ENCODE results near the gene RPRD1B.

RPRD1B gene

DNA sequence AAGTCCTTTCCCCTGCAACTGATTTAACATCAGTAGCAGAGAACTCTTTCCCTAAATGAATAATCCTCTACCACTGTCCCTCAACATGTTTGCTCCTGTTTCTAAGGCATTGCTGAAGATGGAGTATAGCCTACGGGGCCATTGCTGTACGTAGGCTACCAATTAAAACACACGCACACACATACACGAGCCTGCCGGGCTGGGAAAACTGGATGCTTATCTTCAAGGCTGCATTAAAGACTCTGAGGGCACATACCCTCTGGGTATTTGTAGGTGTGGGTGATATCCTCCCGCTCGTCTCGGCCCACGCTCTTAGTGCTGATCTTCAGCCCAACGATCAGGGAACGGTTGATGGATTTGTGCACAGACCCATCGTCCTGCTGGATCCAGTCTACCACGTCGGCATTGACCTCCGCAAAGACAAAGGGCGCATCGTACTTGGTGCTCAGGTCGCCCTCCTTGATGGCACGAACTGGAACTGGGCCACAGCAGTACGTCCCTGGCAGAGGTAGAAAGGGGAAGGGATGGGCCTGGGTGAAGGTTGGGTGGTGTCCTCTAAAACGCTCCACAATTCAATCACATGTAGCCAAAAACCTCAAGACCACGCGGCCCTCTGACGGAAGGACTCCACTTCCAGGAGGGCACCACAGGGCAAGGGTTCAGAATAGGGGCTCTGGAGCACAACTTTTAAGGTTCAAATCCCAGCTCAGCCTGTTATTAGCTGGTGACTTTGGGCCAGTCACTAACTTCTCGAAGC is 105.8 kb downstream of the RPRD1B start:
- Histone ChIP-seq H3K14ac (ENCODE audit: low read length) (no peak overlapping the region), H3K4me2 (ENCODE audit: insufficient read depth, low read length, poor library complexity, severe bottlenecking) (no peak overlapping the region), H4K91ac (ENCODE audit: low read depth, low read length, poor library complexity) (no peak overlapping the region), H3K27ac (replicated peaks; ENCODE audit: low read length) (no peak overlapping the region), H2BK5ac (ENCODE audit: low read length) (no peak overlapping the region), H4K8ac (ENCODE audit: low read depth, low read length) (no peak overlapping the region), H3K9ac (ENCODE audit: low read depth, low read length, poor library complexity) (no peak overlapping the region), H3K18ac (ENCODE audit: low read length) (no peak overlapping the region), H2AK5ac (ENCODE audit: low read depth, low read length) (no peak overlapping the region), H2BK120ac (ENCODE audit: low read depth, low read length) (no peak overlapping the region), H3K4me3 (ENCODE audit: low read length in 2 of 2) (no peak overlapping the region), H2BK12ac (ENCODE audit: low read length) (no peak overlapping the region), H3K79me1 (ENCODE audit: low read depth, low read length) (no peaks in the 10 kb centered on the region), H3K4me1 (ENCODE audit: control insufficient read depth in 2 of 2, insufficient read depth in 1 of 2, low read depth in 1 of 2, low read length in 2 of 2) (peaks cover 3 to 12% of the 10 kb centered on the region in 2 donors), H2AFZ (ENCODE audit: low read length) (no peak overlapping the region), H2BK15ac (ENCODE audit: low read length) (no peak overlapping the region), H3K27me3 (ENCODE audit: control insufficient read depth in 3 of 3, insufficient read depth in 3 of 3, low read depth in 1 of 3, low read length in 3 of 3) (no peaks in the 10 kb centered on the region), H3K23ac (ENCODE audit: low read depth, low read length, poor library complexity) (no peak overlapping the region), H3K9me3 (replicated peaks in 1 of 2; ENCODE audit: control insufficient read depth in 2 of 2, insufficient read depth in 1 of 2, low read depth in 1 of 2, low read length in 2 of 2) (no peaks in the 10 kb centered on the region), H3K36me3 (replicated peaks in 1 of 2; ENCODE audit: control insufficient read depth in 2 of 2, insufficient read depth in 2 of 2, low read length in 2 of 2) (no peaks in the 10 kb centered on the region), H3K4ac (ENCODE audit: low read length) (no peak overlapping the region)
- no CpG with 5 or more reads among the region's 25 CpGs for WGBS, 2 donors (ENCODE audit: extremely low coverage in 2 of 2, insufficient read length in 2 of 2, insufficient replicate concordance in 1 of 2)
- no peak for DNase-seq (ENCODE audit: low spot score)

DNA sequence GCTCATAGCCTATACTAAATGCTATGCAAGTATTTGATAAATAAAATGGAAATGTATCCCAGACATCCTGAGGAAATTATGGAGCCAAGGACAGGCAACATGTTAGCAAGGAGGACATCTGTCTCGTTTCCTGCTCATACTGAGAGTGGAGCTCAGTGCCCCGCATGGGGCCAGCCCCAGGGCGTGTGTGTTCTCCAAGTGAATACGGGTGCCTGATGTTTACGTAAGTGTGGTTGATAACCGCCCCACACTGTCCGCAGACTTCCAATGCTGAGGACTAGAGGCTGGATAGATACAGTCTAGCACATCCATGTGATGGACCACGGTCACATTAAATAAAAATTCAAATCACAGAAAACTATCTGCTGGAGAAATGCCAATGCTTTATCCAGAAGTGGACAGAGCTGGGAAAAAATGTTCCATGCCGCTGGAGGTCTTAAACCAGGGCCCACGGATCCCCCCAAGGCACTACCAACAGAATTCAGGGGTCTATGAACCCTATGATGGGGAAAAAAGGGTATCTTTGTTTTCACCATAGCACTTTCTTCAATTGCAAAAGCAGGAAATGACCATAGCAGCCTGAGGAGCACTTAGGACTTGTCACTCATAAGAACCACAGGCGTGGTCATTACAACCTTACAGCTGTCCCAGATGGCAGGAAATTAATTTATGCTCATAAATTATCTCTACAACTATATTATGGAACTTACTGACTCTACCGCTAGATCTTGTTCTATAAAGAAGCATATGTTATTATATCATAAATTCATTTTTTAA is 106.6 kb downstream of the RPRD1B start:
- Histone ChIP-seq H2AFZ (ENCODE audit: low read length) (no peak overlapping the region), H2AK5ac (ENCODE audit: low read depth, low read length) (no peak overlapping the region), H4K91ac (ENCODE audit: low read depth, low read length, poor library complexity) (no peak overlapping the region), H3K27ac (replicated peaks; ENCODE audit: low read length) (no peak overlapping the region), H2BK15ac (ENCODE audit: low read length) (no peak overlapping the region), H3K27me3 (ENCODE audit: control insufficient read depth in 3 of 3, insufficient read depth in 3 of 3, low read depth in 1 of 3, low read length in 3 of 3) (no peaks in the 10 kb centered on the region), H2BK120ac (ENCODE audit: low read depth, low read length) (no peak overlapping the region), H3K79me1 (ENCODE audit: low read depth, low read length) (no peaks in the 10 kb centered on the region), H4K8ac (ENCODE audit: low read depth, low read length) (no peak overlapping the region), H3K36me3 (replicated peaks in 1 of 2; ENCODE audit: control insufficient read depth in 2 of 2, insufficient read depth in 2 of 2, low read length in 2 of 2) (no peaks in the 10 kb centered on the region), H3K4me2 (ENCODE audit: insufficient read depth, low read length, poor library complexity, severe bottlenecking) (no peak overlapping the region), H3K9me3 (replicated peaks in 1 of 2; ENCODE audit: control insufficient read depth in 2 of 2, insufficient read depth in 1 of 2, low read depth in 1 of 2, low read length in 2 of 2) (no peaks in the 10 kb centered on the region), H2BK5ac (ENCODE audit: low read length) (no peak overlapping the region), H2BK12ac (ENCODE audit: low read length) (no peak overlapping the region), H3K14ac (ENCODE audit: low read length) (no peak overlapping the region), H3K4me1 (ENCODE audit: control insufficient read depth in 2 of 2, insufficient read depth in 1 of 2, low read depth in 1 of 2, low read length in 2 of 2) (peaks cover 3 to 10% of the 10 kb centered on the region in 2 donors), H3K23ac (ENCODE audit: low read depth, low read length, poor library complexity) (no peak overlapping the region), H3K4ac (ENCODE audit: low read length) (no peak overlapping the region), H3K9ac (ENCODE audit: low read depth, low read length, poor library complexity) (no peak overlapping the region), H3K18ac (ENCODE audit: low read length) (no peak overlapping the region), H3K4me3 (ENCODE audit: low read length in 2 of 2) (no peak overlapping the region)
- DNase-seq (ENCODE audit: low spot score): no peak
- no CpG with 5 or more reads among the region's 12 CpGs for WGBS, 2 donors (ENCODE audit: extremely low coverage in 2 of 2, insufficient read length in 2 of 2, insufficient replicate concordance in 1 of 2)

DNA sequence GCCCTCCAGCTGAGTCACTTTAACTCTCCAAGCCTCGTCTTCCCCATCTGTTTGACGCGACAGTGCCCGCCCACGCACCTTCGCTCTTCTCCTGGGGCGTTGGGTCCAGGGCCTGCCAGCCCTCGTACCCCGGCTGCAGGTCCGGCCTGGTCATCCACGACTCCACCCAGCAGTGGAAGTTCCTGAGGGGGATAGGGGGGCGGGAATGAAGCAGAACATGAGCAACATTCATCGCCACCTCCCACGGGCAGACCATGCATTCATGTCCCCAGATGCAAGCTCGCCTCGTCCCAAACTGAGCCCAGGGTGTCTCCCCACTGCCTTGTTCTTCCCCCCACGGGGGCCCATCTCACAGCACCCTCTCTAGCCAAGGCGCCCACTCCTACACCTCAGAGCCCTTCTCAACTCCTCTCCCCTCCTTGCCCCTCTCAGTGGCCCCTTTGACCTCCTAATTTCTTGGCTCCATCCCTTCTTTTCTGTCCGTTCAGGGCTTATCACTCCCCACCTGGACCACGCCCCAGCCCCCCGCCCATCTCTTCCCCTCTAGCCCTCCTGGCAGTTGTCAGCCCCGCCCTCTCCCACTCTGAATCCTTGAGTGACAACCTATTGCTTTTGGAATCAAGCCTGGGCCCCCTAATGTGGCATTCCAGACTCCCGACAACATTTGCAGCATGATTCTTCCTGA is 107.8 kb downstream of the RPRD1B start:
- no peak overlapping the region for H4K91ac ChIP-seq (ENCODE audit: low read depth, low read length, poor library complexity)
- peak overlapping the region; percentile 34 for H2AK5ac ChIP-seq (ENCODE audit: low read depth, low read length)
- peak overlapping the region; percentile 9 for H3K9ac ChIP-seq (ENCODE audit: low read depth, low read length, poor library complexity)
- H2BK15ac ChIP-seq (ENCODE audit: low read length): no peak overlapping the region
- H3K36me3 ChIP-seq (replicated peaks in 1 of 2; ENCODE audit: control insufficient read depth in 2 of 2, insufficient read depth in 2 of 2, low read length in 2 of 2): no peaks in the 10 kb centered on the region
- no peak overlapping the region for H3K14ac ChIP-seq (ENCODE audit: low read length)
- peak overlapping the region; percentile 64 for H3K18ac ChIP-seq (ENCODE audit: low read length)
- H3K79me1 ChIP-seq (ENCODE audit: low read depth, low read length): no peaks in the 10 kb centered on the region
- H2BK5ac ChIP-seq (ENCODE audit: low read length): no peak overlapping the region
- no peak overlapping the region for H2BK12ac ChIP-seq (ENCODE audit: low read length)
- H3K4me2 ChIP-seq (ENCODE audit: insufficient read depth, low read length, poor library complexity, severe bottlenecking): no peak overlapping the region
- no peak overlapping the region for H2AFZ ChIP-seq (ENCODE audit: low read length)
- DNase-seq (ENCODE audit: low spot score): no peak
- WGBS, 2 donors (ENCODE audit: extremely low coverage in 2 of 2, insufficient read length in 2 of 2, insufficient replicate concordance in 1 of 2): no CpG with 5 or more reads among the region's 23 CpGs
- no peaks in the 10 kb centered on the region for H3K27me3 ChIP-seq (ENCODE audit: control insufficient read depth in 3 of 3, insufficient read depth in 3 of 3, low read depth in 1 of 3, low read length in 3 of 3)
- peak overlapping the region; percentile 75 for H3K23ac ChIP-seq (ENCODE audit: low read depth, low read length, poor library complexity)
- no peak overlapping the region for H3K4me3 ChIP-seq (ENCODE audit: low read length in 2 of 2)
- no peak overlapping the region for H4K8ac ChIP-seq (ENCODE audit: low read depth, low read length)
- no peak overlapping the region for H3K27ac ChIP-seq (replicated peaks; ENCODE audit: low read length)
- peaks cover 3 to 10% of the 10 kb centered on the region in 2 donors for H3K4me1 ChIP-seq (ENCODE audit: control insufficient read depth in 2 of 2, insufficient read depth in 1 of 2, low read depth in 1 of 2, low read length in 2 of 2)
- no peak overlapping the region for H2BK120ac ChIP-seq (ENCODE audit: low read depth, low read length)
- H3K4ac ChIP-seq (ENCODE audit: low read length): no peak overlapping the region
- H3K9me3 ChIP-seq (replicated peaks in 1 of 2; ENCODE audit: control insufficient read depth in 2 of 2, insufficient read depth in 1 of 2, low read depth in 1 of 2, low read length in 2 of 2): no peaks in the 10 kb centered on the region

All from neuronal stem cell (in vitro differentiated cells).